ENCODE results near the gene PHACTR3.

- no peak for TF ChIP-seq EP300 (IDR thresholded peaks at IDR 0.05)
- TF ChIP-seq CTCF (IDR thresholded peaks at IDR 0.05) = no peak
Observed at GRCh38 chr20:59737816-59738215, 133.5 kb downstream of the PHACTR3 start.
